ENCODE measurements around the gene ZNF366. TPM values are rescaled to one million over a fixed set of nuclear protein-coding genes. Genes with fewer than 3 reads are reported as not detected.

Gene ZNF366
- total RNA-seq, 6 experiments from 2014 or later = 0.77 to 2.3 (median 1.2) TPM

- DNase-seq = no peak
- TF ChIP-seq POLR2A (IDR thresholded peaks at IDR 0.05) (no peak), CTCF (IDR thresholded peaks at IDR 0.05) (no peak)
- ATAC-seq = no peak
- no peak overlapping the region for H3K27ac ChIP-seq
- H3K4me1 ChIP-seq = no peaks in the 10 kb centered on the region
- intact Hi-C loops (cut with DNase I) = no loop called here
- WGBS (ENCODE audit: insufficient coverage, low coverage, low lambda C conversion rate, missing lambda C conversion rate) = 85% methylated on average over 6 of the region's 14 CpGs
- no peaks in the 10 kb centered on the region for H3K9me3 ChIP-seq
- no peaks in the 10 kb centered on the region for H3K27me3 ChIP-seq
- H3K4me3 ChIP-seq = no peak overlapping the region
- H3K36me3 ChIP-seq = no peaks in the 10 kb centered on the region
These were observed 63.3 kb downstream of the ZNF366 start for GRCh38 chr5:72443883-72444282.

GRCh38 chr5:72441862-72442540 lies 65.2 kb downstream of the ZNF366 start:
- Histone ChIP-seq H3K4me3 (no peak overlapping the region), H3K9me3 (no peaks in the 10 kb centered on the region), H3K27ac (no peak overlapping the region), H3K4me1 (no peaks in the 10 kb centered on the region), H3K36me3 (no peaks in the 10 kb centered on the region), H3K27me3 (no peaks in the 10 kb centered on the region)
- 94% methylated on average over 3 of the region's 3 CpGs for WGBS (ENCODE audit: insufficient coverage, low coverage, low lambda C conversion rate, missing lambda C conversion rate)
- intact Hi-C loops (cut with DNase I) = no loop called here
- ATAC-seq (no peak), DNase-seq (no peak)
- TF ChIP-seq POLR2A (IDR thresholded peaks at IDR 0.05) = no peak
- TF ChIP-seq CTCF (IDR thresholded peaks at IDR 0.05) = no peak

- H3K36me3 ChIP-seq = no peaks in the 10 kb centered on the region
- TF ChIP-seq CTCF (IDR thresholded peaks at IDR 0.05) (no peak), POLR2A (IDR thresholded peaks at IDR 0.05) (no peak)
- no peak for ATAC-seq
- H3K27ac ChIP-seq = no peak overlapping the region
- no peak for DNase-seq
- H3K4me1 ChIP-seq = no peaks in the 10 kb centered on the region
- H3K4me3 ChIP-seq = no peak overlapping the region
- H3K9me3 ChIP-seq = no peaks in the 10 kb centered on the region
- WGBS (ENCODE audit: insufficient coverage, low coverage, low lambda C conversion rate, missing lambda C conversion rate) = 80% methylated on average over 4 of the region's 4 CpGs
- no peaks in the 10 kb centered on the region for H3K27me3 ChIP-seq
- intact Hi-C loops (cut with DNase I) = no loop called here
These were observed 66.0 kb downstream of the ZNF366 start for GRCh38 chr5:72441094-72441723.

- Histone ChIP-seq H3K4me1 (no peaks in the 10 kb centered on the region), H3K27ac (no peak overlapping the region), H3K9me3 (no peaks in the 10 kb centered on the region), H3K27me3 (no peaks in the 10 kb centered on the region), H3K36me3 (no peaks in the 10 kb centered on the region), H3K4me3 (no peak overlapping the region)
- DNase-seq = no peak
- 67% methylated on average over 1 of the region's 1 CpG for WGBS (ENCODE audit: insufficient coverage, low coverage, low lambda C conversion rate, missing lambda C conversion rate)
- no peak for ATAC-seq
- TF ChIP-seq POLR2A (IDR thresholded peaks at IDR 0.05) (no peak), CTCF (IDR thresholded peaks at IDR 0.05) (no peak)
- intact Hi-C loops (cut with DNase I) = no loop called here
These were observed 67.0 kb downstream of the ZNF366 start for GRCh38 chr5:72440207-72440638.

All from right lobe of liver (tissue), 6 donors.